Stomach (tissue), 4 donors: Measurements from ENCODE around the gene ELF2.

ENCODE experiments used
- POLR2A ChIP-seq, 4 donors: fragments of 450-650 bp; IDR thresholded peaks; one replicate each; pipeline ENCODE4 v1.6.1; 2016; ENCODE audit warnings: antibody characterized with exemption in 4 of 4, control low read depth in 2 of 4, mild to moderate bottlenecking in 1 of 4, moderate library complexity in 1 of 4
- TF ChIP-seq, protein P1 (sequence below), 7 experiments: fragments of 450-650 bp in 4 of 7; fragments of 200-600 bp in 3 of 7; sonication (generic) in 3 of 7; IDR thresholded peaks; one replicate each; pipeline ENCODE4 v1.5.1; 2016 to 2019; ENCODE audit warnings: antibody characterized with exemption in 7 of 7, control low read depth in 2 of 7, mild to moderate bottlenecking in 1 of 7

DNA sequence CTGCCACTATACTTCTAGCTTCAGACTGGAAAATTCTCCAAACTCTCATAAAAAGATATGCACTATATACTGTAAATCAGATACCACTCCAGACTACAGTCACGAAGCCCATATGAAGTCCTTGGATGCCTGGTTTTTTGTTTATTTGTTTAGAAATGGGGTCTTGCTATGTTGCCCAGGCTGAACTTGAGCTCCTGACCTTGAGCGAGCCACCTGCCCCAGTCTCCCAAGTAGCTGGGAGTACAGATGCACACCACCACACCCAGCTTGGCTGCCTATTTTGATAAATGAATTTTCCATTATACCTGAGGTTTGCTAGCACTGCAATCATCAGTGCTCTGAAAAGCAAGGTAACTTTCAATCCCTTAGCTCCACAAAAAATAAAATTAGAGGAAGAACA, 53.1 kb downstream of the ELF2 start:
- TF ChIP-seq, protein P1, sequence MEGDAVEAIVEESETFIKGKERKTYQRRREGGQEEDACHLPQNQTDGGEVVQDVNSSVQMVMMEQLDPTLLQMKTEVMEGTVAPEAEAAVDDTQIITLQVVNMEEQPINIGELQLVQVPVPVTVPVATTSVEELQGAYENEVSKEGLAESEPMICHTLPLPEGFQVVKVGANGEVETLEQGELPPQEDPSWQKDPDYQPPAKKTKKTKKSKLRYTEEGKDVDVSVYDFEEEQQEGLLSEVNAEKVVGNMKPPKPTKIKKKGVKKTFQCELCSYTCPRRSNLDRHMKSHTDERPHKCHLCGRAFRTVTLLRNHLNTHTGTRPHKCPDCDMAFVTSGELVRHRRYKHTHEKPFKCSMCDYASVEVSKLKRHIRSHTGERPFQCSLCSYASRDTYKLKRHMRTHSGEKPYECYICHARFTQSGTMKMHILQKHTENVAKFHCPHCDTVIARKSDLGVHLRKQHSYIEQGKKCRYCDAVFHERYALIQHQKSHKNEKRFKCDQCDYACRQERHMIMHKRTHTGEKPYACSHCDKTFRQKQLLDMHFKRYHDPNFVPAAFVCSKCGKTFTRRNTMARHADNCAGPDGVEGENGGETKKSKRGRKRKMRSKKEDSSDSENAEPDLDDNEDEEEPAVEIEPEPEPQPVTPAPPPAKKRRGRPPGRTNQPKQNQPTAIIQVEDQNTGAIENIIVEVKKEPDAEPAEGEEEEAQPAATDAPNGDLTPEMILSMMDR (IDR thresholded peaks at IDR 0.05): no peak
- TF ChIP-seq POLR2A (IDR thresholded peaks at IDR 0.05): no peak
